SW480 (cell line): ENCODE data around the gene GALNT9.
"Not testable (repeated sequence)": the region's sequence is repeated elsewhere in the genome, so short reads cannot be mapped to it uniquely, and the experiment has no call there.

Experiments used
- DNase-seq: peaks from one replicate; pipeline ENCODE4 v3.0.0-alpha.2; 2016; ENCODE audit warnings: low spot score

Gene GALNT9

GRCh38 chr12:132312516-132312915 is 16.9 kb downstream of the GALNT9 start:
- no peak for DNase-seq

- DNase-seq, result no peak
Observed at GRCh38 chr12:132311201-132311915, 18.0 kb downstream of the GALNT9 start.

- DNase-seq, result peak; percentile 40
Observed at GRCh38 chr12:132310181-132311040, 19.0 kb downstream of the GALNT9 start.

GRCh38 chr12:132309596-132310086 is 19.7 kb downstream of the GALNT9 start:
- DNase-seq, result no peak

- DNase-seq, result no peak
Observed at GRCh38 chr12:132308853-132309595, 20.4 kb downstream of the GALNT9 start.

- no peak for DNase-seq
Observed at GRCh38 chr12:132307976-132308852, 21.2 kb downstream of the GALNT9 start.

GRCh38 chr12:132306885-132307191 is 22.6 kb downstream of the GALNT9 start:
- DNase-seq, result no peak

GRCh38 chr12:132305991-132306884 is 23.2 kb downstream of the GALNT9 start:
- DNase-seq, result no peak

- no peak for DNase-seq
Observed at GRCh38 chr12:132305560-132305966, 23.8 kb downstream of the GALNT9 start.

GRCh38 chr12:132304866-132305265 is 24.5 kb downstream of the GALNT9 start:
- DNase-seq, result not testable (repeated sequence)

- not testable (repeated sequence) for DNase-seq
Observed at GRCh38 chr12:132303853-132304373, 25.5 kb downstream of the GALNT9 start.

GRCh38 chr12:132302466-132303358 is 26.7 kb downstream of the GALNT9 start:
- no peak for DNase-seq

- DNase-seq, result no peak
Observed at GRCh38 chr12:132300789-132301722, 28.3 kb downstream of the GALNT9 start.

- no peak for DNase-seq
Observed at GRCh38 chr12:132296063-132296462, 33.3 kb downstream of the GALNT9 start.

GRCh38 chr12:132295561-132295960 is 33.8 kb downstream of the GALNT9 start:
- DNase-seq, result not testable (repeated sequence)

GRCh38 chr12:132295101-132295526 is 34.3 kb downstream of the GALNT9 start:
- DNase-seq, result no peak

GRCh38 chr12:132294121-132295034 is 35.0 kb downstream of the GALNT9 start:
- DNase-seq, result no peak
